NCI-H82 treated with DMSO at 0.1 percent for 48 hours (cell line): ENCODE measurements around the gene CDRT15.
"Not testable (repeated sequence)": the region's sequence is repeated elsewhere in the genome, so short reads cannot be mapped to it uniquely, and the experiment has no call there.

Experiments used
- DNase-seq: peaks from one replicate; lab custom pipeline; 2025; ENCODE audit not compliant: unreplicated experiment; lab: John Stamatoyannopoulos, UW

The CDRT15 gene

DNA sequence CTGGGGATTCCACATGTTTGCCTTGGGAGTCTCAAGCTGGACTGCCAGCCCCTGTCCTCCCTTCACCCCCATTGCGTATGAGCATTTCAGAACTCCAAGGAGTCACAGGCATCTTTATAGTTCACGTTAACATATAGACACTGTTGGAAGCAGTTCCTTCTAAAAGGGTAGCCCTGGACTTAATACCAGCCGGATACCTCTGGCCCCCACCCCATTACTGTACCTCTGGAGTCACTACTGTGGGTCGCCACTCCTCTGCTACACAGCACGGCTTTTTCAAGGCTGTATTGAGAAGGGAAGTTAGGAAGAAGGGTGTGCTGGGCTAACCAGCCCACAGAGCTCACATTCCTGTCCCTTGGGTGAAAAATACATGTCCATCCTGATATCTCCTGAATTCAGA is 28.9 kb downstream of the CDRT15 start:
- DNase-seq = no peak

DNA sequence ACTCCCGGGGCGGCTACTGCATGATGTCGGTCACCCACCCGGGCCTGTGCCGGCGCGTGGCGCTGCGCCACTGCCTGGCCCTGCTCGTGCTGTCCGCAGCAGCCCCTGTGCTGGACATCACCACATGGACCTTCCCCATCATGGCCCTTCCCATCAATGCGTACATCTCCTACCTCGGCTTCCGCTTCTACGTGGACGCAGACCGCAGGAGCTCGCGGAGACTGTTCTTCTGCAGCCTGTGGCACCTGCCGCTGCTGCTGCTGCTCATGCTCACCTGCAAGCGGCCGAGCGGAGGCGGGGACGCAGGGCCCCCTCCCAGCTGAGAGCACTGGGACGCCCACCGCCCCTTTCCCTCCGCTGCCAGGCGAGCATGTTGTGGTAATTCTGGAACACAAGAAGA is 29.8 kb downstream of the CDRT15 start:
- no peak for DNase-seq

DNA sequence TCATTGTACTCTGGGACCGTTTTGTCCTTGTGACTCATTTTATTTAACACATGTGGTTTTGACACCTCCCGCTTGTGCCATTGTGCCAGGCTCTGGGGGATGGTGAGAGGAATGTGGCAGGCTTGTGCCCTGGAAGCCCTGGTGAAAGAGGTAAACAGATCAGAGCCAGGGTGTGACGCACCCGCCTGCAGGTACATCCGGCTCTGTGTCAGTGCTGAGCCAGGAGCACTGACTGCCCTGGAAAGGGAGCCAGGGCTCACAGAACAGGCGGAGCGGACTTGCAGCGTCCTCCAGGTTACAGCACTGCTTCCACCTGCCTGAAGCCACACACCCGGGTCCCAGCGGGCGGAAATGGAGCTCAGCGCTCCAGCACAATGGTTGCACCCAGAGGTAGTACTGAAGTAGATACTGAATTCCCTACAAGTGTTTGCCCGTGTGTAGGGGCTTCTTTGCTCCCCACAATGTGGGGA is 30.6 kb downstream of the CDRT15 start:
- no peak for DNase-seq

DNA sequence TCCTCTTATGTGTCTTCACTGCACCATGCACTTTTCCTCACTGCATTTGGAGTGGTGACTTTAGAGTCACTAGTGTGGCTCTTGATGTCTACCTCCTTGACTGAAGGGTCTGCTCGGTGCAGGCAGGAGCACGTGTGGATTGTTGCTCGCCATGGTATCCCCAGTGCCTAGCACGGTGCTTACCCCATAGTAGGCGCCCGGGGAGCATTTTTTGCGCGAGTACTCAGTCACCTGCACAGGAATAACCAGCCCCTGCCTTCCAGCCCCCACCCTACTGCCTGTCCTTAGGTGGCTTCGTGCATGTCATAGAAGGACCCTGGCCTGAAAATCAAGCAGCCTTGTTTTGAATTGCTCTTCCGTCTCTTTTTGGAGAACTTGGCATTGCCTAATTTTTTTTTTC is 31.3 kb downstream of the CDRT15 start:
- no peak for DNase-seq

DNA sequence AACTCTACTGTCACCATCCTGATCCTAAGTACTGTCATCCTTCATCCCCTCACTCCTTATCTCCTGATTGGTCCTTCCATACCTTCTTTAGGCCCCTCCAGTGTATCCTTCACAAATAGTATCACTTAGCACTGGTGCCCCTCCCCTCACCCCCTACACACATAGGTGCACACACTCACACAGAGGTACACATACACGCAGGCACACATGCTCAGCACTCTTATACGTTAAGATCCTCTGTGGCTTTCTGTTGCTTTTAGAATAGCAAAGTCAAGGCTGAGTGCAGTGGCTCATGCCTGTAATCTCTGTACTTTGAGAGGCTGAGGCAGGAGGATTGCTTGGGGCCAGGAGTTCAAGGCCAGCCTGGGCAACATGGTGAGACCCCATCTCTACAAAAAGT is 32.1 kb downstream of the CDRT15 start:
- DNase-seq = no peak

DNA sequence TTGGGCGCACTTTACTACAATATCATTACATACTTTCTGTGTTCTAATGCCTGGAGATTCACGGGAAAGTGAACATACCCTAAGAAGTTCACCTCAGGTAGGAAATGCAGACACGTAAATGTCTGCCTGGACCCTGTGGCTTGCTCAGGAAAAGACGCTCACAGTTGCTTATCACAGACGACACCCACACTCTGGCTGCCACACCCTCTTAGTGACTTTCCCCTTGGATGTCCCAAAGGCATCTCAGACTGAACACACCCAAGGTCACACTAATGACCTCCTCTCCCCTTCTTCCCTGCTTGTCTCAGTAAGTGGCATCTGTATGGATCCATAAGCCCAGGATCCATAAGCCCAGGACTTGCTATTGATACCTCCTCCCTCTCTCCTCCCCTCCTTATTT is 32.6 kb downstream of the CDRT15 start:
- DNase-seq = no peak

DNA sequence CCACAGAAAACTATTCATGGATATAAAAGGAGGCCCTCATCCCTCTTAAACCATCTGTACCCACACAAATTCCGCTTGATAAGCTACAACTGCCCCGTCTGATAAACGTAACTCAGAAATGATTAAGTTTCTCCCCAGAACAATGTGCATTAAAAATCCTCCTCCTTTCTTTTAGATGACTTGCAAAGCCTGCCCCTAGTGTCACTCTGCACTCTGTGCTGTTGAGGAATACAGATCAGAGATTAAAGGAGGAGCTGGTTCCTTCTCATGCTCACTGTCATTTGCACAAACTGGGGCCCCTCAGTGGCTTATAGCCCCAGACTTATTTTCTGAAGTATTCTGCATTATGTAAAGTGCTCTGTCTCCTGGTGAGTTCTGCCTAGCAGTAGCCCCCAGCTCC is 33.3 kb downstream of the CDRT15 start:
- no peak for DNase-seq

DNA sequence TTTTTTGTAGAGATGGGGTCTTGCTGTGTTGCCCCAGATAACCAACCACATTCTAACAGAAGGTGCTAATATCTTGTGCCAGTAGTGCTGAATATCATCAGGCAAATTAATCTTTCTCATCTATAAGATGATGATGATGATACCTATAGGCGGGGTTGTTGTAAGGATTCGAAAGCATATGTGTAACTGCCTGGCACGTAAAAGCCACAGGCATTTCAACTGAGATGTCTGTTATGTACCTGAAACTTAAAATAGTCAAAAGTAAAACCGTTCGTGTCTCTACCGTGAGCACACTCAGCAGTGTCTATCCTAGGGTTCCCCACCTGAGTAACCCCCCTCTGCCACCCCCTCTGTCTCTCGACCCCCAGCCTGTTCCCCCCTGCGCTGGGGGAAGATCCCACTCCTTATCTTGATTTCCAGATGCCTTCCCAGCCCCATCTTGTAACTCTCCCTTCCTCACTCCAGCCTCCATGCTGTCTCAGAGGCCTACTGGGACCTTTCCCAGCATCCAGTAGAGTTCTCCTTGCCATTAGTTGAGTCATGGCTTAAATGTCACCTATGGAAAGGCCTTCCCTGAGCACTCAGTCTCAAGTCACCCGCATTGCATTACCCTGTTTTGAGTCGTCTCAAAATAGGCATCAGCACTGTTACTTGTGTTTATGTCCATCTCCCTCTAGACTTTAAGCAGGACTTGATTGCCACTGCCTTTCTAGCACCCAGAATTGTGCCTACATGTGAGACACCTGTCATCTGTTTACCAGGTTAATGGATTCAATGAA is 34.1 kb downstream of the CDRT15 start:
- DNase-seq = no peak

DNA sequence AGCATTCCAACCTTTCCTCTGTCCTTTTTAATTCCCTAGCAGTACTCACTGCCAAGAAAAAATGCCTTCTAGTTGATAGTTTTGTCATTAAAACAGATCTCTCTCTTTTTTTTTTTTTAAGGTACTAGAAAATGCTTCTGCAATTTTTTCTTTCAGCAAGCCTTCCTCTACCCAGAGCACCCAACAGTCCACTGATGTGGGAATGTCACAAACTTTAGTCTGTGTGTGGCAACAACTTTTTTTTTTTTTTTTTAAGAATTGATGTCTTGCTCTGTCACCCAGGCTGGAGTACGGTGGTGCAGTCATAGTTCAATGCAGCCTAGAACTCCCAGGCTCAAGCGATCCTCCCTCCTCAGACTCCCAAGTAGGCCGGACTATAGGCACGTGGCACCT is 34.7 kb downstream of the CDRT15 start:
- no peak for DNase-seq

DNA sequence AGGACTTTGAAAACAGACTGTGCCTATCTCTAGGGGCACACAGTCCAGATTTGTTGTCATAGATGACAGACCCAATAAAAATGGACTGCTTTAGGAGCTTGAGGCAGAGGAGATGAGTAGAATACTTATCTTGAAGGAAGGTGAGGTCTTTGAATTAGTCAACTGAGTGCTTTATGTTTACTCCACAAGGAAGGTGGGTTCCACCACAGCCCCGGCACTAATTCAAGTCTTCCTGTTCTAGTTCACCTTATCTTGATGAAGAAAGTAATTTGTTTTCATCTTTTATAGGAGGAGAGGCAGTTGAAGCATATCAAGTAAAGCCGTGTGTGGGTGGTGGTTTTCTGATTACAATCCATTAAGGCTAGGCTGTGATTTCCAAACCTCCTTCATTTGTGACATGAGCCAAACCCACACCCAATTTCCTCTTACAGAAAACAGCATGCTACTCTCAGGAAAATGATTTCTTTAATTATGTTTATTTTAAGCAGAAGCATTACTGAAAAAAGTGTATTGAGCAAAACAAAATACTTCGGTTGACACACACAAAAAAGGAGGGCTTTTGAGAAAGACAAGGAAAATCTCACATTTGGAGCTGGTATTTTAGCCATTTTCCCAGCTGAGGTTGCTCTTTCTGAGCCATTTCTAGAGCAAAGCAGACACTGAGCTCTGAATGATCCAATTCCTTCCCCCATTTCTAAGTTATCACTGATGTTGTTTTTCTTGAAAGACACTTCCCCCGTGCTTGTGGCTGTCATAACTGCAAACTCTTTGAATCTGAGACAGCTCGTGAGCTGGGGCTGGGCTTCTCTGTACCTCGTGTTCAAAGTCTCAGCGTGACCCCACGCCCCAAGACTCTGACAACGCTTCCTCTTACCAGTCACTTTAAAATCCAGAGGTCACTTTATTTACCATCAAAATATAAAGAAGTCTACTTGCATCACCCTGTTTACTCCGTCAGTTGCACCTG is 35.4 kb downstream of the CDRT15 start:
- DNase-seq = no peak

DNA sequence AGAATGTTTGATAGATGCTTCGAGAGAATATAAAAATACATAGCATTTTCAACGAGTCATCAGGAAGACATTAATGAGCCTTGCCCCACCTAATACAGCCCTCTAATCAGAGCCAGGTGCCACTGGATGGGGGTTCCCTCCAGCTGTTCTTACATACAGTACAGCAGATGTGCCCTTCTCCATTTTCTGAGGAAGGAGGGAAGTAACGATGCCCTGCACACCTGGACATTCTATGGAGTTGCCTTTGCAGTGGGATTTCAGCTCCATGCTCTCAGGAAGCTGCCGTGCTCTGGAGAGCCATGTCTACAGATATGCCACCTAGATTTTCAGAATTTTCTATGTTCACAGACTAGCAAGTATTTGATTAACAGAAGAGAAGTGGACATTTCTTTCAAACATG is 36.3 kb downstream of the CDRT15 start:
- DNase-seq = no peak

DNA sequence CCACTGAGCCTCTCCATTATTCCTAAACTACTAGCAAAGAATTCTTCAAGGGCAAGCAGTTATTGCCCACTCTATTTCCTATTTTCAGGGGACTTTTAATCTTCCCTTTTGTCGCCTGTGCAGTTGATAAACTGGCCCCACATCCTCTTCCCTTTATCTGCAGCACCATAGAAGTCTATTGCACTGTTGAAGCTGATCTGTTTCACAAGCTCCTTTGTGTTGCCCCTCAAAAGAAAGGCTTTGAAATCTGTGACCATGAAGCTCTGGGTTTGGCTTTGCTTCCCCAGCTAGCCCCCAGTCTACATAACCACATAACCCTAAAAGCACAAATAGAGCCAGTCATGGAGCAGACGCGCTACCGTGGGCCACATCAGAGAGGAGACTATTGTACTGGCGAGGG is 37.1 kb downstream of the CDRT15 start:
- DNase-seq = no peak

DNA sequence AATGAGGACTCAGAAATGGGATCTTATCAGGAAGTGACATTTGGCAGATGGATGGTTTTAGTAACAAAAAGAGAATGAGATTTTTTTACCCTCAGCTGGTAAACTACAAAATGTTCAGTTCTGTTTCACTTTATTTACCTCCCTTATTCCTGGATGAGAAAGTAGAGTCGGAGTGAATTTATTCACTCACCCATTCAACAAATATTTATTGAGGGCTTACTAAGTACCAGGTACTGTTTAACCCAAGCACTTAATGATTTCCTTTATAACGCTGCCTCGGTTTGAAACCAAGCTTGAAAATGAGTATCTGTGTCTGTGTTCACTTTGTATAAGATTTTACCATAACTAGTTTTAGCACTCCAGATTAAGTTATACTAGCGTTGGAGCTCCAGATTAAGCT is 38.1 kb downstream of the CDRT15 start:
- DNase-seq = no peak

DNA sequence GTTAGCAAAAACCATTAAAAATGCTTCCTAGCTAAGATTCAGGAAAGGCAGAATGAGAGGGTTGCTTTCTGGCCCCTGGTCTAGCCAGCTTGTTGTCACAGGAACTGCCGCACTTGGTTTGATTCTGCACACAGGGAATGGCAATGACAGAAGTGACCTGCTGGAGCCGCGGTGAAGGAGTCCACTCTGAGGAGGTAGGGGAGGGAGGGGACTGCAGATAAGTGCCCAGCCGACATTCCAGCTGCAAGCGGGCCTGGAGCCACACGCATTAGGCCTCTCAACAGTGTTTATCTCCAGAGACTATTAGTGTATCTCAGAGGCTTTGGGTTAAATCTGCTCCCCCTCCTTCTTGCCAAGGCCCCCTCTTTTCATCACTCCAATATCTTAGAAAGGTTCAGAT is 38.6 kb downstream of the CDRT15 start:
- no peak for DNase-seq

DNA sequence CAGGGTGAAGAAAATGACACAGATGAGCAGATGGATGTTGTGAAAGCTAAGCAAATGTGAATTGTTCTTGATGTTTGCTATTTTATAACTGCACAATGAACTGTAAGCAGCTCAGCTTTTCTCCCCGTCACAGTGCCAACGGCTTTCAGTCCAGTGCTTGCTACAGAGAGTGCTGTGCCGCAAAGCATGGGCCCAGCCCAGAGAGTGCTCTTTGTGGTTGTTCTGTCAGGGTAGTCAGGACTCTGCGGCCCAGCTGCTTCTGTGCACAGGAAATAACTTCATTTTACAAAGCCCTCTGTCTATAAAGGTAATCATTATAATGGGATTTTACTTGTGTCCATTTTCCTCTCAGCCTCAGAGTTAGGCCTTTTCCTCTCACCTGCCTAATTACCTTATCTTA is 39.1 kb downstream of the CDRT15 start:
- no peak for DNase-seq

DNA sequence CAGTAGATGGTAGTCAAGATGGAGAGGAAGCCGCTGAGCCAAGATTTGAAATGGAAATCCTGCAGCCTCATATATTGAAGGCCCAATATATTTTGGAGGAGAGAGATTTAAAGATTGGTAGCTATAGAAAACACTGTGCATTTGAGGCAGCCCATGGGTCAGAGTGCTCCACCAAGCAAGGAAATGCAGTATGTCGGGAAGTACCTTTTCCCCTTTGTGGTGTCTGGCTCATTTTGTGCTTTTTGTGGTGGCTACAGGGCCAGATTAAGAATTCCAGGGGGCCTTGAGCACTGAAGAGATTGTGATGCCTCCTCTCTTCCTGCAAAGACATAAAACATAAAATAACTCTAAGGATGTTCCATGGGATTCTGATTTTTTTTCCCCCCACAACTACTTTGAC is 39.6 kb downstream of the CDRT15 start:
- no peak for DNase-seq

DNA sequence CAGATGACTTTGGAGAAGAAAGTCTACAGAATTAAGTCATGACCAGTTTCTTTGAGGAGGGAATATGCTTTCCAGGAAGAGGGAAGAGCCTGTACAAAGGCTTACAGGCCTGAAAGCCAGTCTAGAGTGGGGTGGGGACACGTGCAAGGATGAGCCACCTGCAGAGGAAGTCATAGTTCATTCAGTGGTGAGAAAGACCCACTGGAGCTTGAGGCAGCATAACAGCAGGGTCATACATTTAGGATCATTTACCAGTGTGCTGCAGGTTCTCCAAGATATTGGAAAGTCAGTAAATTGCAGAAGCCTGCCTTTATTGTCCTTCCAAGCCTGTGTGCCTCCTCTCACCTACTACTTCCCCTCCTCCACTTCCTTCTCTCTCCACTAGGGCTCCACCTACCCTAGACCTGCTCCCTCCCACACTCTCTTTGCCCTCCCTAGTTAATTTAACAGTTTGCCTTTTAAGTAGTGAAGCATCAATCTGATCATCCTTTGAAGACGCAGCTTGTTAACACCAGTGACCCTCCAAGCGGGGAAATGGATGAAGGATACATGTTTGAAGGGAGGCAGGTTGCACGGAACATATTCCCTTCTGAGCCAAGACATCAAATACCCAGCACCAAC is 40.2 kb downstream of the CDRT15 start:
- no peak for DNase-seq

DNA sequence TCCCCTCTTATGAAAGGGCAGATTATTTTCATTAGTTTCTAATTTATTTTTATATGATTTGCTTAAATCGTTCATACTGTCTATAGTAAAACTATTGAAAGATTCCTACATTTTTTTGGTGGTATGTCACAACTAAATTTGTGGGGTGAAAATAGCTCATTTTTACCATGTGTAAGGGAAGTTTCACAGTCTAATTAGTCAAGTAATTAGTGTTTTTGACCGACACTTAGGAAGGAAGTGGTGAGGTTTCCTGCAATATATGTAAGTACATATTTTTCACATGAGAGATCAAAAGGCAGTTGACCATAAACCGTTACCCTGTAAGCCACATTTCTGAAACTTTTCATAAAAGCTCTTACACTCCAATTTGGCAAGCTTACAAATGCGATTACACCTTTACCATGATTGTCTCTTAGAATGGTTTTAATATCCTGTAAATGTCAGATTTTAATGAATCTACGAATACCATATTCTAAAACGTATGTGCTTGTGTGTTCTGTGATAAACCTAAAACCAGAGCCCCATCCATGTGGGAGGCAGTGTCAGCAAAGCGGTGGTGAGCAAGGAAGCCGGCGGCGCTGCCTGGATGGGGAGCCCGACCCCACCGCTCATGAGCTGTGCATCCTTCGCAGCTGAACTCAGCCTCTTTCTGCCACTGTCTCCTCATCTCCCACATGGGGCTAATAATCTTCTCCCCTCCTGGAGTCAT is 43.9 kb downstream of the CDRT15 start:
- DNase-seq = not testable (repeated sequence)

DNA sequence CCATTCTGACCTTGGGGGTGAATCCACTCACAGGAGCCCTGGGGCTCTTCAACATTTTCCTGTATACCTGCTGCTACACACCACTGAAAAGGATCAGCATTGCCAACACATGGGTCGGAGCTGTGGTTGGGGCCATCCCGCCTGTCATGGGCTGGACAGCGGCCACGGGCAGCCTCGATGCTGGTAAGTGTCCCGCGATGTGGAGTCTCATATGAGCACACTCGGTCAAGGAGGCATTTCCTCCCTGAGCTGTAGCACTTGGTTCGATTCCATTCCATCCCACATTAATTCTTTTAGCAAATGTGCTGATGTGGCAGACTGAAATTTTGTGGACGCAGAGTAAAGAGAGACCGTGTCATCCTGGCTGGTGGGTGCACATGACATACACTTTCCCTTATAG is 44.6 kb downstream of the CDRT15 start:
- DNase-seq = not testable (repeated sequence)

DNA sequence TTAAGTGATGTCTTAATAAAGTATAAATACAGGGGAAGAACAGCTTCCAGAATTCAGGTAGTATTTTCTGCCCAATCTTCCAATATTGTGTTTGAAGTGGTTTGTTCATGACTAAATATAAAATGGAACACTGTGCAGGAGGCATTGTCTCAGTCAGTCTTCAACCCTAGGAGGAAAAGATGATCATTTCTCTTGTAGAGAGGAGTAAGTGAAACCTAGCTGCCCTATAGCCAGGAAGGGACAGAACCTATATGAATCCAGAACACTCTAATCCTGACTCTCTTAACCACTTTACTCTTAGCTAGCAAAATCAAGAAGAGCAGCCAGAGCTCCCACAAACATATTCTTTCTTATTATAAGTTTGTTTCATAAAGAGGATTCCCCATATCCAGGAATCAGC is 45.2 kb downstream of the CDRT15 start:
- not testable (repeated sequence) for DNase-seq

DNA sequence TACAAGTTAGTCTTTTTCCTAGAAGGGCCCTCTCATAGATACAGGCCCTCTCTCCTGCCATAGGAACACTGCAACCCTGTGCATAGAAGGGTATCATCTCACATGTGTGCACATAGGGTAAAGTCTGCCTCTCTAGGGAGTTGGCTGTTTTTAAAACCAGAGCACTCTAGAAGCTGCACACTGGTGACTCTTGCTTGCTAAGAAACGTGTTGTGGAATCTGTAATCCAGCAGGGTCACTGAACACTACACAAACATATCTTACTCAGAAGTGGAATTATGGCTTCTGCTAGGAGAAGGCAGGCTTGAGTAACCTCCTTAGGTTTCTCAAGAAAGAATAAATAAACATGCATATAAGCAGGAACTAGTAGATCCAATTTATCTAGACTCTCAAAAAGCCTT is 45.9 kb downstream of the CDRT15 start:
- DNase-seq = not testable (repeated sequence)
